HG02852 (cell line): ENCODE results near the gene RBPJ.

Source experiments
- ATAC-seq: cut with Tn5 transposase; IDR thresholded peaks from one replicate; pipeline ENCODE4 v1.9.1; 2021; ENCODE audit warnings: mild to moderate bottlenecking, moderate library complexity; ENCODE audit not compliant: unreplicated experiment

Gene RBPJ

DNA sequence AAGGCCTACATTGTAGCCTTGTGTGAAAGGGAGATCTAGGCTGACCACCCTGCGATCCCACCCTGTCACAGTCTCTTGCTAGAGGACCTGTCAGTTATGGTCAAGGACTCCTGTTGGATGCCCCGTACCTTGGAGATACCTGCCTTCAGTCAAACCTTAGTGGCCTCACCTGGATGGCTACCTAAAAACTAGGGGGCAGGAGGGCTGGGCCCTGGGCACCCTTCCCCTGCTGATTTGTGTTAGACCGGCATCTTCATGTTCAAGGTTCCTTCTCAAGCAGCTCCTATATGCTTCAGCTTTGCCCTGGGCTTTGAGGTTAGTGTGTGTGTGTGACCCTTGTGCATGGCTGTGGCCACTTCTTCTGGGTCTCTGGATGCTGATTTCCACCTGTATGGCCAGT lies 134.1 kb downstream of the RBPJ start:
- ATAC-seq: no peak

DNA sequence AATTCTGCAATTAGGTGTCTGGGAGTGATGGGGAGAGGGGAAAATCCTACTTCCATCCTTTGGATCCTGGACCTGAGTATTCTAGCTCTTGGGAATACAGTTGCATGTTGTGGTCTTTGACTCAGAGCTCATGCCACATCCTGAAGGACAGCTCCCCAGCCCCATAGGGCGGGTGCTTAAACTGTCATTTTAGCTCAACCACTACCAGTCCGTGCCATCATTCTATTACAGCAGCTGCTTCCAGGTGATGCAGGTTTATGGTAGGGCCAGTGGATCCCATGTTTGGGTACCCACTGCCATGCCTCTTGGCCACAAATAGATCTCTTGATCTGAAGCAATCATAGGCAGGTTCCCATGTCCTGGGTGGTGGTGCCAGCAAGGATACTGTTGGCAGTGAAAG lies 134.8 kb downstream of the RBPJ start:
- ATAC-seq: no peak

DNA sequence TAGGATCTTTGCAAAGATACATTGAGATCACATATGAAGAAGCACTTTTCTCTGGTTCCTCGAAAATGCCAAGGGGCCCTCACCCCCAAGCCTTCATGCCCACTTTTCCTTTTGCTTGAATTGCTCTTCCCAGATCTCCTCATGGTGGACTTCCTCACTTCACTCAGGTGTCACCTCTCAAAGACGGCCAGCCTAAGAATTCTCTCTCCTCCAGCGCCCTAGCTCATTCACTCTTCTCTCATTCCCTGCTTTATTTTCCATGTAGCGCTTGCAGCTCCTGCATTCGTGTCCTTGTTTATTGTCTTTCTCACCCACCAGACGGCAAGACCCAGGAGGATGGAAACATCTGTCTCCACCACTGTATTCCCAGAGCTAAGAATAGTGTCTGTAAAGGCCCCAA lies 136.6 kb downstream of the RBPJ start:
- no peak for ATAC-seq

DNA sequence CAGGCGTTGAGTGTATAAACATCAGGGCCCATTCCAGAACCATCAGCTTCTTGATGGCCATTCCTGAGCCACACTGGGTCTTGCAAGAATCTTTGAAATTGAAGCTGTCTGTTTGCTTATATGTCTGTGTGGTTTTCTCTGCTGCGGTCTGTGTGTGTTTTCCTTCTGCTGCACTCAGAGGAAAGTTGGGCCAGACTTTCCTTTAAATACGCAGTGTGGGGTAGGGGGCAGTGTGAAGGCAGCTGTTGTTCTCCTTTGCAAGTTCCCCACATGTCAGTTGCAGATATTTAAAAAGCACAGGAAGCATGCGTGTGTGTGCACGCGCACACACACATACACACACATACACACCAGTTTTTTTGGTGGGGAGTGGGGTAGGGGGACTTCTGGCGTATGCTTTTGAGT lies 137.3 kb downstream of the RBPJ start:
- ATAC-seq: no peak

DNA sequence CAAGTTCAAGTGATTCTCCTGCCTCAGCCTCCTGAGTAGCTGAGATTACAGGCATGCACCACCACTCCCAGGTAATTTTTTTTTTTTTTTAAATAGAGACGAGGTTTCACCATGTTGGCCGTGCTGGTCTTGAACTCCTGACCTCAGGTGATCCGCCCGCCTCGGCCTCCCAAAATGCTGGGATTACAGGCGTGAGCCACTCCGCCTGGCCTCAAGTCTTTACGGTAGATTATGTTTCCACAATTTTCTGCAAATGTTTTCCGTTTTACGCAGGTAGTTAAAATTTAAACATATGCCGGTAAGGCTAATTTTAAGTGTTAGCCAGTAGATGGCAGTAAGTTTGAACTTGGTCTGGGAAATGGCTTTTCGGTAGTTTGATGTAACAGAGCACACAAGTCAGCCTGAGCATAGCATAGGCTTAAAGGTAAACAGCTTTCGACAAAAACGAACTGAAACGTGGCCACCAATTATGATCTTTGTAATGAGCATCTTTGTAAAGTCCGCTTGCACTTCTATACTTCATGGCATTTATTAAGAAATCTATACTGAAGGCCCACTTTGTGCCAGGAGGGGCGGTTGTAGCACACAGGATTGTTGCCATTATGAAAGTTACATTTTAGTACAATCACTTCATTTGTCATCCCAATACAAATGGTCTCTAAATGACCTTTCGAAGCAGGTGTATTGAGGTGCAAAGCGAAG lies 138.4 kb downstream of the RBPJ start:
- peak; percentile 75 for ATAC-seq

DNA sequence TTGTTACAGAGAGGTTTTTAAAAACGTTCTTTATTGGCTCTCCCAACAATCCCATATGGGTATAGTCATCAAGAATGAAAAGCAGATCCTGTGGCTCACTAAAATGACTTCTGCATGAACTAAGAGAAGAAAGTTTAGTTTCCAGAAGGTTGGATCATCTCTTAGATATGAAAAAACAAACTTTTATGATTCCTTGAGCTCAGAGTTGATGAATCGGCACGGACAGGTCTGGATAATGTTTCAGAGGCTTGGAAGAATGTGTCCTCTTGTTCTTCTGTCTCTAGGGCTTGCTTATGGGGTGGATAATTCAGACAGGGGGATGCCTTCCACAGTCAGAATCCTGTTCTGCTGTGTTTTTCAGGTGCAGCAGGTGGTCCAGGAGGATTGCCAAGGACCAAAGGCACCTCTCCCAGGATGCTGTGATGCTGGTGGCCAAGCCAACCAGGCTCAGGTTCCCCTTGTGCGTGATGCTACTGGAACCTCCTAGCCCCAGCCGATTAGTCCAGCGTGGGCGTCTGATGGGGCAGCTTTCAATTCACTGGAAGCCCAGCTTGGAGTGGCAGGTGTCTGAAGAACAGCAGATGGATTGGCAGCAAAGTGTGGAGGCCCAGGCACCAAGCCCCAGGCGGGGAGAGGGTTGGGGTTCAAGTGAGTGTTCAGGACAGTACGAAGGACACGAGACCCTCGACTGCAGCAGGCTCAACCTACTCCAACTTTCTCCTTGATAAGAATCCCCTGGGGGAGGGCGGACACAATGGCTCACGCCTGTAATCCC lies 139.1 kb downstream of the RBPJ start:
- no peak for ATAC-seq

DNA sequence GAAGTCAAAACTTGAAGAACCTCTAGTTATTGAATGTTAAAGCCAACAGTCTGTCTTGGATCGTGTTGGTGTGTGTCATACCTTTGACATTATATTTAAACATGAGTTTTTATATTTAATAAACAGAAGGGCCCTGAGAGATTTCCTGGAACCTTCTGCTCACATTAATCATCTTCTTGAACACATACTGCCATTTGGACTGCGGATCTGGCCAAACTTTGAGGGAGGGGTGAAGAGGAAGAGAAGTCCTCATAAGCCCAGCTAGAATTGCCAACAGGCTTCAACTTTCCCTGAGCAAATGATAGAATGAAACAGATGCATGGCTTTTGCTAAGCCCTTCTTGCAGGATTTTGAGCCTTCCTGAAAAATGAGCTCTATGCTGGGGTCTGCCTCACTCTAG lies 142.1 kb downstream of the RBPJ start:
- no peak for ATAC-seq

DNA sequence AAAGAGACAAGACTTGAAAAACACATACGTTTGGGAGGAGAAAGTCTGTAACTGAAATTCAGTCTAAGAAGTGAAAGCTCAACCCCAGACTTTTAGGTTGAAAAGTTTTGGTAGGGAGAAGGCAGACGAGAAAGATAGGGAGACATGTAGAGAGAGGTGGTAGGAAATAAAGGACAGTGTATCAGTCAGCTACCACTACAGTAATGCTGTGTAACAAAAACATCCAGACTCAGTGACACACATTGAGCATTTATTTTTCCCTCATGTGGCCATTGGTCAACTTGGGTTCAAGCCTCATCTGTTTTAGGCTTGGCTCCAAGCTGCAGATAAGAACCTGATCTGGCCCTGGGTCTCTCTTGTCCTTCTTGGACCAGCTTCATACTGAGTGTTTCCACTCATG lies 142.6 kb downstream of the RBPJ start:
- ATAC-seq: no peak

DNA sequence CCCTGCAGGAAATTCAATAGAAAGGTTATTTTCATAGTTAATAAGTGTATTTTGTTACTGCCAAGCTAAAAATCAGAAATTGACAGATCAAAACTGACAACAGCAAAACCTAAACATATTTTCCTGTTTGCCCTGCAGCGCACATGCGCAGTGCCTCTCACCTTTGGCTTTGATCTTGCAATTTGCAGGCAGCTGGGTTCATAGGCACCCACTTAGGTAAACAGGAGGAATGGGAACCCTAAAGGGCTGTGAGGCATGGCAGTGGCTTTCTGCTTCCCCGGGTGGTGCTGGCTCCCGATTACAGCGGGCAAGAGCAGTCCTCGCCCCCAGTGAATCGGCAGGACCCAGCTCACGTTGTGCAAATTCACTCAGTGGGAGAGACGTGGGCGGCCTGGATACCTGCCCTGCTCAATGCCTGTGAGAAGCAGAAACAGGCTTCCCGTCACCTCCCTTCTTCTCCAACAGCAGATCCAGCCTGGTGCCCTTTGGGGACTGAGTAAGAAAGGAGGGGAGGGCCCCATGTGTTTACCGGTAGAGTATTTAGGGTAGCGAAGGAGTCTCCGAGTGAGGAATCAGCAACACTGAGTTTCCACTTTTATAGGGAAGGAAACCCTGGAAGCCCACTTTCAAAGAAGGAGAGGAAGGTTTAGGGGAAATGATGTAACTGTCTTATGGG lies 143.7 kb downstream of the RBPJ start:
- ATAC-seq: no peak

DNA sequence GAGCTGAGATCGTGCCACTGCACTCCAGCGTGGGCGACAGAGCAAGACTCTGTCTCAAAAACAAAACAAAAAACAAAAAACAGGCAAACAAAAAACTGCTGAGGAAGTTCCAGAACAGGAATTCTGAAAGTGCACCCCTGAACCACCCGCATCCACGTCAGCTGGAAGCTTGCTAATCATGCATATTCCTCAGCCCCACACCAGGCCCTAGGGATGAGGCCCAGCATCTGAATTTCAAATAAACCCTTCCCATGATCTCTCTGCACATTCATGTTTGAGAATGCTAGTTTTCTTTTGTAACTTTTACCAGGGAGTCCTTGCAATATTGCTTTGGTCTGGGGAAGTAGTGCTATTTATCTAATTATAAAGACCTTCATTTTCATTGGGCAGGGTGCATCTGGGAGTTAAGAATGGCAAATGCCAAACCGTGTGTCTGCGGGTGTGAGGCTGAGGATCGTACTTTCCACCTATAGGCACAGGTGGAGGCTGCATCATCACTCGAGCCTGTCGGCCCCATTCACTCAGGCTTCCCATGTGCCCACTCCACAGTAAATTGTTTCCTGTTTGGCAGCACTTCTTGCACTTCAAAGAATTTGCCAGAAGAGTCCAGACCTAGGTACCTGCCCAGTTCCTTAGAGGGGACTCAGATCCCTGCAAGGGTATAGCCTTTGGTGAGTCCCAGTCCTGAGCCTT lies 145.9 kb downstream of the RBPJ start:
- no peak for ATAC-seq

DNA sequence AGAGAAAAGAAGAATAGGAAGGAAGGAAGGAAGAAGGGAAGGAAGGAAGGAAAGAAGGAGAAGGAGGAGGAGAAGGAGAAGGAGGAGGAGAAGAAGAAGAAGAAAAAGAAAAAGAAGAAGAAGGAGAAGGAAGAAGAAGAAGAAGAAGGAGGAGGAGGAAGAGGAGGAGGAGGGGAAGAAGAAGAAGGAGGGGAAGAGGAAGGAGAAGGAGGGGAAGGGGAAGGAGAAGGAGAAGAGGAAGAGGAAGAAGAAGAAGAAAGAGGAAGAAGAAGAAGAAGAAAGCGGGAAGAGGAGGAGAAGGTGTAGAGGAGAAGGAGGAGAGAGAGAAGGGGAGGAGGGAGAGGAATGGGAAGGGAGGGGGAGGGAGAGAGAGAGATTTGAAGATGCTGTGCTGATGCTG lies 146.9 kb downstream of the RBPJ start:
- no peak for ATAC-seq

DNA sequence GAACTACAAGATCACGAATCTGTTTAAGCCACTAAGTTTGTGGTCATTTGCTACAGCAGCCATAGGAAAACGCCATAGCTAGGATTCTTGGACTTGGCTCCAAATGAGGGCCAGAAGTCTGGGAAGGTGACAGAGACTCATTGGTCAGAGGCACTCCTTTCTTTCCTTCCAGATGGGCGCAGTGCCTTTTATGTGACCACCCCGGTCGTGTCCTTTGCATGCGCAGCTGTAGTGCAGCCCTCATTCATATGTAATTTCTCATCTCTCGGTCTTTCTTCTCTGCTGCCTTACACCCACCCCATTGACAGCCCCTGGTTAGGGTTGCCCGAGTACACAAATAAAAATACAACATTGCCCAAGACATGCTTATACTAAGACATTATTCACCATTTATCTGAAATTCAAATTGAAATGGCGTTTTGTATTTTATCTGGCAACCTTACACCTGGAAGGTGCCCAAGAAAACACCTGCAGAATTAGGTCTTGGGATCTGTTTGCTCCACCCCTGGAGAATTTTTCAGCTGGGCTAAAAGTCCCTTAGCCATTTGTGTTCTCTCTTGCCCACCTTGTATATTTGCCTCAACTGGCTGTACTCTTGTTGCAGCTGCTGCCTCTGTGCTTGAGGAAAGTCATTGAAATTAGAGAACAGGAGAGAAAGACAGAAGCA lies 147.6 kb downstream of the RBPJ start:
- ATAC-seq: no peak

DNA sequence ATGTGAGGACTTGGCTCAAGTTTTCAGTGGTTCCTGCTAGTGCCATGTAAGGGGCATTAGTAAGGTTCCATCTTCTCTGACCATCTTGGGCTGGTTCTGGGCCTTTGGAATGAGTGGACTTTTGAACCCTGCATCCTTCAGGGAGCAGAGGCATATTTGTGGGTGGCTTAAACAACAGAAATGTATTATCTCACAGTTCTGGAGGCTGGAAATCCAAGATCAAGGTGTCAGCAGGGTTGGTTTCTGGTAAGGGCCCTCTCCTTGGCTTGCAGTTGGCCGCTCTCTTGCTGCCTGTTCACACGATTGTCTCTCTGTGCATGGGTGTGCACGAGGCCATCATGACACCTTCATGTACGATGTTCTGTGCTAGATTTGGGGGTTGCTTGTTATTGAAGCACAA lies 148.2 kb downstream of the RBPJ start:
- ATAC-seq: no peak

DNA sequence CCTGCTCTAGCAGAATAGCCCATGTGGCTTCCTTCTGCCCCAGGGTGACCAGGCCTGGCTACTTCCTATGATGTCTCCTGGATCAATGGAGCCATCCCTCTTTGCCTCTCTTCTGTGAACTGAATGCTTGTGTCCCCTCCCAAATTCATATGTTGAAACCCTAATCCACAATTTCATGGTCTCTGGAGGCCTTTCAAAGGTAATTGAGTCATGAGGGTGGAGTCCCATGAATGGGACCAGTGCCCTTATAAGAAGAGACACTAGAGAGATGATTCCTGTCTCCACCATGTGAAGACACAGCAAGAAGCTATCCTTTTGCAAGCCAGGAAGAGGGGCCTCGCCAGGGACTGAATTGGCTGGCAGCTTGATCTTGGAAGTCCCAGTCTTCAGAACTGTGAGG lies 151.1 kb downstream of the RBPJ start:
- no peak for ATAC-seq

DNA sequence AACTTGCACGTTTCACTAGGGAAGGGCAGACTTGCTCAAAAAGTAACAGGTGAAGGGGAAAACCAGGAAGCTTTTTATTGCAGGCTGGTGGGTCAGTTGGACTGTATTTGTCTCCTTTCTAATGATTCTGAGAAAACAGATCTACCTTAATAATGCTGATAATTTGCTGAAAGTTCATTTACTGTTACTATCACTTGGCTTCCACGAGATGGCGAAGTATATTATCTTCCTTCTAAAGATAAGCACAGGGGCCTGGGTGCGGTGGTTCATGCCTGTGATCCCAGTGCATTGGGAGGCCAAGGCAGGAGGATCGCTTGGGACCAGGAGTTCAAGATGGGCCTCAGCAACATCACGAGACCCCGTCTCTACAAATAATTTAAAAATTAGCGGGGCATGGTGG lies 153.1 kb downstream of the RBPJ start:
- ATAC-seq: no peak

DNA sequence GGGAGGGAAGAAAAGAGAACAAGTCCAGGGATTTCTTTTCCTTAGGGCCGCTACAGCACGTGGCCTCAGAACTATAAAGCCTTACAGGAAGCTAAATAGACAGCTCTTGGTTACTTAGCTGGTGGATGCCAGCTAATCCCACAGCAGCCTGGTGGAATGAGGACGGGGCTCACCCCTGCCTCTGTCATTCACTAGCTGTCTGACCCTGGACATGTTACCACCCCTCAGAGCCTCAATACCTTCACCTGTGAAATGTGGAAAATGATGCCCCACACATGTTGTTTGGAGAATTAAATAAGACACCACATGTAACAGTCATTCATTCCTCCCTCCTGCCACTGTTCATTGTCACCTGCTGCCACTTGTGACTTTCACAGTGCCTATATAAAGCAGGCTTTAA lies 153.7 kb downstream of the RBPJ start:
- no peak for ATAC-seq

DNA sequence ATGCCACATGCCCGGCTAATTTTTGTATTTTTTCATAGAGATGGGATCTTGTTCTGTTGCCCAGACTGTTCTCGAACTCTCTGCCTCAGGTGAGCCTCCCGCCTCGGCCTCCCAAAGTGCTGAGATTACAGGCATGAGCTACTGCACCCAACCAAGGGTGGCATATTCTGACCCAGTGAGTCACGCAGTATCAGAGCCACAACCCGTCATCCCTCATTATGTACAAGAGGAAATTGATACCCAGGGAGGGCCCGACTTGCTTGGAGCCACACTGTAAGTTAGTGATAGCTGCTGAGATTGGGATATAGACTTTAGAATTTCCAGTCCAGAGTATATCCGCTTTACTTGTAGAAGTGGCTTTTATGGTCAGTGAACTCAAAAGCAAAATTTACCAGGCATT lies 154.9 kb downstream of the RBPJ start:
- no peak for ATAC-seq

DNA sequence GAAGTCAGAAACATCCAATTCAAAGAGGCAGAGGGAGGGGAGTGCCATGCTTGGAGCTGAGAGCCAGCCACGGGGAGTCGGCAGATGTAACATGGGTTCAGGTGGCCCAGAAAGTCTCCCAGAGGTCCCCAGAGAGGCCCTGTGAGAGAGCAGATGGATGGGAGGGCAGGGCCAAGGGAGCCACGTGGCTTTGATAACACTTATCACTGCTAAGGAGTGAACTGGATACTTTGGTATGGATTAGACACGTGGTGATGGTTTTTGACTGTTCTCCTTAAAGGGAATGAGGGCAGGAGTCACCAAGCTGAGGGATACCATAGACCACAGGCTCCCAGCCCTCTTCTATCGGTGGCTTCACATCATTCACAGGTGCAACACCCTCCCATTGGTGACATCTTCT lies 155.7 kb downstream of the RBPJ start:
- no peak for ATAC-seq

DNA sequence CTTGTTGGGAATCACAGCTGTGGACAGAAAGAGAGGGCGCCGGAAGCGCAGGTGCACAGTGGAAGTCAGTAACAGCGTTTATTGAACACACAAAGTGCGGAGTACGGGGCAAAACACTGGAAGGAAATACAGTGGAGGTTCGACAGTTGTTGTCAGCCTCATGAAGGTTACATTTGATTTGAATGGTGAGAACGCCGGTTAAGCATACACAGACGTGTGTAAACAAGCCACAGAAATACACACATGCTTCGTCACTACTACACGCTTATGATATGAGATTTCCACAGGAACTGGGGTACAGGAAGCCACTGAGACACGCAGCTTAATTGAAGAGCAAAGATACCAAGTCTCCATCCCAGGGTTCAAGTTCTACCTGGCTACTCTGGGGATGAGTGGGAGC lies 157.5 kb downstream of the RBPJ start:
- no peak for ATAC-seq

DNA sequence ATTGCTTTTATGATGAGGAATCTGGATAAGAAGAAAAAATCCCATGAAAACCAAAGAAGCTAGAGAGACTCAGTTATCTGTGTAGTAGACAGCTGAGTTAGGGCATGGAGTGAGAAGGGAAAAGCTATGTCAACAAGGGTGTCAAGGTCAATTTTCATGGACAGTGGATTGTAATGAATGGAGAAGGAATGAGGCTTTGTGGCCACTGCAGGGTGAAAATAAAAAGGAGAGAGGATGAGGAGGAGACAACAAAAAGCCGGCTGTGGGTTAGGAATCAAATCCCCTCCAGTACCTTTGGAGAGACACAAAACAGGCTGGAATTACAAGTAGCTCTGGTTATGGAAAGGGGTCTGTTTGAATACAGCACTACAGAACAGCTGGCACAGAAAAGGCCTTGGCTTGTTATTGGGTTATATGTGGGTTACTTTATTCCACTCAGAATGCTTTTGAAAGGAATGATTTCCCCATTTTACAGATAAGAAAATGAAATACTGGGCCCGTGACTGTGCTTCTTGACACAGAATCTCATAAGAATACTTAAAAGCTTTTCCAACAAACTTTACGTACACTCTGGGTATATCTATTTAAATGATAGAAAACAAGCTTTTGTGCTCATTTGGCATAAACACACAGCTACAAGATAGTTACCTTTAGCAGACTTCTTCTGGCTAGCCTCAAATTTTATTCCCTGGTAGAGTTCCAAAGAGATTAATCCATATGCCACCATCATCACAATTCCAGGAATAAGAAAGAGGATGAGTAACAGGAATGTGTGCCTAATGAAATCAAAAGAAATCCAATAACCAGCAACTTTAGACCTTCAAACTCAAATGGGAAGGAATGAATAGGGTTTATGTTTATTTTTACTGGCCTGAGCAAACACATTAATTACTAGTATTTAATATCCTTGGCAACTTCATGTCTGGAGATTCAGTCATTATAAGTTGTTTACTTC lies 162.0 kb downstream of the RBPJ start:
- ATAC-seq: no peak
